ENCODE measurements around the gene TMEM120B.
"Not testable (repeated sequence)": the region's sequence is repeated elsewhere in the genome, so short reads cannot be mapped to it uniquely, and the experiment has no call there.

Gene TMEM120B

DNA sequence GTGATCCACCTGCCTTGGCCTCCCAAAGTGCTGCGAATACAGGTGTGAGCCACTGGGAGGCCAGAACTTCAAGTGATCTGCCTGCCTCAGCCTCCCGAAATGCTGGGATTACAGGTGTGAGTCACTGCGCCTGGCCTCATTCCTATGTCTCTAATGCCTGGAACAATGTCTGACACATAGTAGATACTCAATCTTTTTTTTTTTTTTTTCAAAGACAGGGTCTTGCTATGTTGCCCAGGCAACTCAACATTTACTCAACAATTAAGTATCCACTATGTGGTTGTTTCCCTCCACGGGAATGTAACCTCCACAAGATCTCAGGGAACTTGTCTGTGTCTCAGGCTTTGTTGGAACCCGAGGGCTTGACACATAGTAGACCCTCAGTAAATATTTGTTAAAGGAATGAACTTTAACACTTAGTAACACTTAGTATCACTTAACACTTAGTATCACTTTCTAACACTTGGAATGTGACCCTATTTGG lies 3.0 kb upstream of the TMEM120B start:
- DNase-seq: no peak

DNA sequence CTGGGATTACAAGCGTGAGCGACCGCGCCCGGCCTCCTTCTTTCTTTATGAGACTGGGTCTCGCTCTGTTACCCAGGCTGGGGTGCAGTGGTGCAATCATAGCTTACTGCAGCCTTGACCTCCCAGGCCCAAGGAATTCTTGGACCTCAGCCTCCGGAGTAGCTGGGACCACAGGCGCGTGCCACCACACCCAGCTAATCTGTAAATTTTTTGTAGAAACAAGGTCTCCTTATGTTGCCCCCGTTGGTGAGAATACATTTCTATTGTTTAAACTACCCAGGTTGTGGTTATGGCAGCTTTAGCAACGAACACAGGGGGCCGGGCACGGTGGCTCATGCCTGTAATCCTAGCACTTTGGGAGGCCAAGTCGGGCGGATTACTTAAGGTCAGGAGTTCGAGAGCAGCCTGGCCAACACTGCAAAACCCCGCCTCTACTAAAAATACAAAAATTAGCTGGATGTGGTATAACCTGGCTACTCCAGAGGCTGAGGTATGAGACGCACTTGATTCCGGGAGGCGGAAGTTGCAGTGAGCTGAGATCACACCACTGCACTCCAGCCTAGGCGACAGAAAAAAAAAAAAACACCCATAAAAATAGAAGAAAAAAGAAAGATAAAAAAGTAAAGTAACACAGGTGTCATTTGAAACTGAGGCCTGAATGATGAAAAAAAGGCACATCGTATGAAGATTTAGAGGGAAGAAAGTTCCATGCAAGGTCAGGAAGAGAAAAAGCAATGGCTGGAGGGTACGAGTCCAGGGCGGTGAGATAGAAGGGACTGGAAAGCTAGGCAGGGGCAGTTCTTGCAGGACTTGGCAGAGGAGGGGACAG lies 977 bp upstream of the TMEM120B start:
- DNase-seq: peak; percentile 32

DNA sequence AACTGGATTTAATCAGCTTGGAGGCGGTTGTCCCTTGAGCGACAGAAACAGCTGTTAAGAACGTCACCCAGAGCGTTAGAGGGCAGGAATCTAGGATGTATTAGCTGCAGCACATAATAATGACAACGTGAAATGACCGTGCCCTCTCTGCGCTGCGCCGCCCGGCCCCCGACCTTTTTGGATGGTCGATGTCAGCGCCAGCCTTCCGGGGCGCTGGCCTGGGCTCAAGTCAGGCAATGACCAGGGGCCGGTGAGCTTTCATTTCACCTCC lies 427 bp upstream of the TMEM120B start:
- DNase-seq: peak; percentile 33

DNA sequence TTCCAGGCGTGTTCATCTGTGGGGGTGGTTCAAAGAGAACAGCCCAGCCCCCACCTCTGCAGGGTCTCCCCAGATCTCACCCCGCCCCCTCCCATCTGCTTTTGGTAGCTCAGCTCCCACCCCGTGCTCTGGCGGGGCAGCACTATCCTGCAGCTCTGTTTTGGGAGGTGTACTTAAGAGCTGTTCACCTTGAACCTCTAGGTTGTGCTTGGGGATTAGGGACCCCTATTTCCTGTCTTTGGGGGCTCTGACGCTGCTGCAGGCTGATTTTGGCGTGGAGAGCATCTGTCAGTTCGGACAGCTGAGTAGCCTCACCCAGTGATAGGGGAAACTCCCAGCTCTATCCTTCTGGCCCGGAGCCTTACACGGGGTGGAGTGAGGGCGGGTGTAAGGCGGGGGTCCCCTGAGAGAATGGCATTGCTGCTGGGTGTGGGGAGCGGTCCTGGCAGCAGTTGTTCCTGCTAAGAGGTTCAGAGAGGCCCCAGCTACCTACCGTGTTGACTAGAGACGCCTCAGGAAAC lies 765 bp downstream of the TMEM120B start:
- no peak for DNase-seq

DNA sequence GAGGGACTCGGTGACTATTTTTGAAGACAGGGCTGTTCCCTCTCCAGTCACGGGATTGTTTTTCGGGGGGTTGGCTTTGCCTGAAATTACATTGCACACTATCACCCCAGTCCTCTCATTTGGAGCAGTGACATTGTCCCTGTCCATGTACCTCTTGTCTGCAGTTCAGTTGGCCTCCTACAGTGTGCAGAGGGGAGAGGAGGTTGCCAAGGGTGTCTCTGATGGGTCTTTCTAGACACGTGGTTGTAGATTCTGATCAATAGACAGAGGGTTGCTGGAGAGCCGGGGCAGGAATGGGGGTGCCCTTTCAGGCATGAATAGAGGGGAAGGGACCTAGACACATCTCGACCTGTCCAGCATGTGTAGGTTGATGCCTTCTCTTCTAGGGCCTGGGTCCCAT lies 1.2 kb downstream of the TMEM120B start:
- no peak for DNase-seq

DNA sequence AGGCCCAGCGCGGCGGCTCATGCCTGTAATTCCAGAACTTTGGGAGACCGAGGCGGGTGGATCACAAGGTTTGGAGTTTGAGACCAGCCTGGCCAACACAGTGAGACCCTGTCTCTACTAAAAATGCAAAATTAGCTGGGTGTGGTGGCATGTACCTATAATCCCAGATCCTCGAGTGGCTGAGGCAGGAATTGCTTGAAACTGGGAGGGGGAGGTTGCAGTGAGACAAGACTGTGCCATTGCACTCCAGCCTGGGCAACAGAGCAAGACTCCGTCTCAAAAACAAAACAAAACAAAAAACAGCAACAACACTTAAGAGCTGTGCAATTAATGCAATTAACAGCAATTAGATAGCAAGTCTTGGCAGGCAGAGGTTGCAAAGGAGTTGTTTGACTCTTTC lies 2.5 kb downstream of the TMEM120B start:
- DNase-seq: not testable (repeated sequence)

DNA sequence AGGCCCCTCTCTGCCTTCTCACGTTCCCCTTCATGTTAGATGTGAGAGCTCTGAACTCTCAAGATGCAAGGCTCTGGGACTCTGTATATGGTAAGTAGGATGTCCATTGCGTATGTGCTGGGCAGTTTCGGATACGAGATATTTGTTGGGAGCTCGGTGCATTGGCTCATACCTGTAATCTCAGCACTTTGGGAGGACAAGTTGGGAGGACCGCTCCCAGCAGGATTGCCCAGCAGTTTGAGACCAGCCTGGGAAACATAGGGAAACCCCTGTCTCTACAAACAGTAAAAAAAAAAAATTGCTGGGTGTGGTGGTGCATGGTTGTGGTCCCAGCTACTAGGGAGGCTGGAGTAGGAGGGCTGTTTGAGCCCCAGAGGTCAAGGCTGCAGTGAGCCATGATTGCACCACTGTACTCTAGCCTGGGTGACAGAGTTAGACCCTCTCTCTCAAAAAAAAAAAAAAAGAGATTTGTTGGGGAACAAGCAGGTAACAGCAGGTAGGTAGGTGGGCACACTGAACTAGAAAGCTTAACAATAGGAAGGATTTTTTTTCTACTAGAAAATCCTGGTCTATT lies 3.4 kb downstream of the TMEM120B start:
- no peak for DNase-seq

DNA sequence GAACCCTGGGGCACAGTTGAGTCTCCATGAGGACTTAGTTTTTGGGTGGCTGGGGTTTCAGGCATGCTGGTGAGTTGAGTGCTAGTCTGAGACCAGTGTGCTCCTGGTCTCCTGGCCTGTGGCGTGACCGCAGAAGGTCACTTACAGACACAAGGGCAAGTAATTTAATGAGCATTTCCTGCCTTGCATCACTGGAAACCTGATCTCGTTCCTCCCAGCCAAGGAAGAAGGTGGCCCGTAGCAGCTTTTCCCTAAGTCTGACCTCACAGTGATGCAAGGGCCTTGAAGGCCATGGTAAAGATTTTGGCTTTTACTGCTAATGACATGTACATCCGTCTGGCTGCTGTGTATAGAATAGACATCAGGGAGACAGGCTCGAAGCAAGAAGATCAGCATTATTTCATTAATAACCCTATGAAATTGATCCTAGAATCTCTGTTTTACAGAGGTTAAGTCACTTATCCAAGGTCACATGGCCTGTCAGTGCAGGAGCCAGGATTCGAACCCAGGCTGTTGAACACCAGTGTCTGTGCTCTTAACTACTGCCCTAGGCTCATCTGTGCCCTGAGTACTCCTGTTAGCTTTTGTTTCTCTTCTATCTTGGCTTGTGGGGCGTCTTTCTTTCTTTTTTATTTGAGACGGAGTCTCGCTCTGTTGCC lies 4.6 kb downstream of the TMEM120B start:
- no peak for DNase-seq

DNA sequence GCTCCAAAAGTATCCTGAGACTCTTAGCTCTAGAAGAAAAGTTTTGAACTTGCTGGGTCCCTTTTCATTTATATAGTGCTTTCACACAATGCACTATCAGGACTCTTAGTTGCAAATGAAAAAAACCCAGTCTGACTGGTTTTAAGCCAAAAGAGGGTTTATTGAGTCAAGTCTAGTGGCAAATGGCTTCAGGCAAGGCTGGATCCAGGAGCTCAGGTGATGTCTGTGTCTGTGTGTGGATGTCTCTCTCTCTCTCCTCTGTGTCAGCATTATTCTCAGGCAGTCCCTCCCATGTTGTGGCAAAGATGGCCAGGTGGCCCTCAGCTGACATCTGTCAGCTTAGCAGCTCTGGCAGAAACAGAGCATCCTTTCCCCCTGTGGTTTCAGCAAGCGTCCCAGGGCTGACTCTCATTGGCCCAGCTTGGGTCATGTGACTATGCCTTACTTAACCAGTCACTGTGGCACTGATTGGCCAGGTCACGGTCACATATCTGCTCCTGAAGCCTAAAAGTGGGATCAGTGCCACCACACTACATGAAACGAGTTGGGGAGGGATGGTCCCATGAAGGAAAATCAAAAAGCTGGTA lies 6.2 kb downstream of the TMEM120B start:
- DNase-seq: no peak

DNA sequence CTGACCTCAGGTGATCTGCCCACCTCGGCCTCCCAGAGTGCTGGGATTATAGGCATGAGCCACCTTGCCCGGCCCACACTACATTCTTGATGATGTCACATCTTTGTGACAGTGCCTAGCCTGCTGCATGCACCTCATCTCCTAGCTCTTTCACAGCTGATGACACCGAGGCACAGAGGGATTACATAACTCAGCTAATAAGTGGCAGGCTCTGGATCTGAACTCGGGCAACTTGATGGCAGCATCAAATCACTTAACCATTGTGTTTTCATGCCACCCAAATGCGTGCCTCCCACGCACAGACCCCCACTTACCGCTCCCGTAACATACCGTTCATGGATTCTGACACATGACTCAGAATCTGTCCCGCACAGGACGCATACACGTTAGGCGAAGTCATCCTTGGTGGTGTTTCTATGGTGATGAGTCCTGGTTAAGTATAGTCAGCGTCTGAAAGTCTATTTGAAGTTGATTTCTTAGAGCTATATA lies 7.4 kb downstream of the TMEM120B start:
- no peak for DNase-seq

DNA sequence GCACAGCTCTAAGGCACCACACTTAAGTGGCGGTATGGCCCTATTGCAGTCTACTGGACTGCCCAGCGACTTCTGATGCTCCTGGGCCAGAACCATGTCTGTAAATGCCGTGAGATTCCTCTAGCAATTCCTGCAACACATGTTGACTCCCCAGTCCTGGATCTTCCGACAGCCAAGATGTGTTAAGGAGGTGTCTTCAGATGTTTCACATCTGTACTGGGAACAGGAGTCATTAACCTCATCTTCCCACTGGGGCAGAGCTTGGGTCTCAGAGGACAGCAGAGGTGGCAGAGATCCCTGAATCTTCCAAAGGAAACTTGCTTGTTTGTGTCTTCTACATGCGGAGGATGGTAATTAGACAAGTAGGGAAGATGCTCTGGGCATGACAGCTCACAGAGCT lies 8.2 kb downstream of the TMEM120B start:
- DNase-seq: no peak

DNA sequence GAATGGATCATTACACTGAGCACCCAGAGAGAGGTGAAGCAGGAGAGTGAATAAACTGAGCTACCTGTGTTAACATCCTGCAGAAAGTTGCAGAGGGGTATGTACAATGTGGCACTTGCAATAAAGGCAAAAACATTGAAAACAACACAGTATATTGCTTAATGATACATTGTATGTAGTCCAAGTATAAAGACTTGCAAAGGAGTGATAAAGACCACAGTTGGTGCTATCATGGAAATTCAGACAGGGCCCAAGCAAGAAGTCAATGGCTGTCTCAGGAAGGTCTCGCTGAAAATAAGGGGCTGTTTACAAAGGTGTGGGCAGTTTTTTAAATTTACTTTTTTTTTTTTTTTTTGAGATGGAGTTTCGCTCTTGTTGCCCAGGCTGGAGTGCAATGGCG lies 10.0 kb downstream of the TMEM120B start:
- no peak for DNase-seq

DNA sequence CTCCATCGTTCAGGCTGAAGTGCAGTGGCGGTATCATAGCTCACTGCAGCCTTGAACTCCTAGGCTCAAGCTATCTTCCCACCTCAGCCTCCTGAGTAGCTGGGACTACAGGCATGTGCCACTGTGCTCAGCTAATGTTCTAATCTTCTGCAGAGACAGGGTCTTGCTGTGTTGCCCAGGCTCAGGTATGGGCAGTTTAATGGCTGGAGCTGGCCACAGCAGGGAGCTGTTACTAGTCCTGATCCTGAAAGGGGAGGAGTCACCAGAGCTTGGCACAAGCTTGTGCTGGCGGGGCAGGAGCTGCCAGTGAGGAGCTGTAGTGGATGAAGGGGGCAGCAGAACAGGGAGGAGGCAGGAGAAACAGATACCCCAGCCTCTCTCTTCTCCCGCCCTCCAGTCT lies 10.6 kb downstream of the TMEM120B start:
- no peak for DNase-seq

DNA sequence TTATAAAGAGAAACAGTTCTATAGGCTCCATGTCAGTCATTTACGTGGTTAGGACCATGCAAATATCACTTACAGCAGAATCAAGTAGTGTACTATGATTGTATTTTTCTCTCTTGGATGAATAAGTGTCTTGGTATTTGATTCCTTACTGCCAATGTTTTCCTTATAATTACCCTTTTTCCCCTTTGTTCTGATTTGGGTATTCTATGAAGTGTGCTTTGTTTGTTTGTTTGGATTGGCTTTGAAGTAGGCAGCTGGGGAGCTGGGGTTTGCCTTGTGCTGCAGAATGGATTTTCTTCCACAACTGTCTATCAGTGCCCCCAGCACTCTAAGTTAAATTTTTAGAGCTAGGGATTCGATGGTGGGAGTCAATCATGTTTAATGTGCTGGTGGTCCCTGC lies 12.4 kb downstream of the TMEM120B start:
- DNase-seq: no peak

DNA sequence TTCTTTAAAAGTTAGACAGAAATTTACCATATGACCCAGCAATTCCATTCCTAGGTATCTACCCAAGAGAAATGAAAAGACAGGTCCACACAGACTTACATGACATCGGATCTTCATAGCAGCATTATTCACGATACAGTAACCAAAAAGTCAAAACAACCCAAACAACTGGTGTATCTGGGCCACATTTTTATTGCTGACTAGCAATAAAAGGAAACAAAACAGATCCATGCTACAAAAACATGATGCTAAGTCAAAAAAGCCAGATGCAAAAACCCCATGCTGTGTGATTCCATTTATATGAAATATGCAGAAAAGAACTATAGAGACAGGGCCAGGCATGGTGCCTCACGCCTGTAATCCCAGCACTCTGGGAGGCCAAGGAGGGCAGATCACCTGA lies 12.9 kb downstream of the TMEM120B start:
- no peak for DNase-seq

DNA sequence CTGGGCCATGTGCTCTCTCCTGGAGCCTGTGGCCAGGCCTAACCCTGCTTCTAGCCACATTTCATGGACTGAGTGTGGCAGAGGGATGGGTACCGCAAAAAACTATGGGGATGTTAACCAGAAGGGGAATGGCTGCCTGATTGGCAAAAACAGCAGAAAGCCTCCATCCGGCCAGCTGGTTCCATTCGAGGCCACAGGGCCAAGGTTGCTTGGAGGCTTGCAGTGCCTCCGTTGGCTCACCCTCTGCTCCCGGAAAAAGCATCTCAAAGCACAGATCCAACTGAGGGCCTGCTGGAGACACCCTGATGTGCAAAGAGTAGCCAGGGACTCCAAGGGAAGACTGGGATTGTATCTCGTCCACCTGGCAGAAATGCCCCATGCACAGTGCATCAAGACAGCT lies 16.5 kb downstream of the TMEM120B start:
- DNase-seq: no peak

DNA sequence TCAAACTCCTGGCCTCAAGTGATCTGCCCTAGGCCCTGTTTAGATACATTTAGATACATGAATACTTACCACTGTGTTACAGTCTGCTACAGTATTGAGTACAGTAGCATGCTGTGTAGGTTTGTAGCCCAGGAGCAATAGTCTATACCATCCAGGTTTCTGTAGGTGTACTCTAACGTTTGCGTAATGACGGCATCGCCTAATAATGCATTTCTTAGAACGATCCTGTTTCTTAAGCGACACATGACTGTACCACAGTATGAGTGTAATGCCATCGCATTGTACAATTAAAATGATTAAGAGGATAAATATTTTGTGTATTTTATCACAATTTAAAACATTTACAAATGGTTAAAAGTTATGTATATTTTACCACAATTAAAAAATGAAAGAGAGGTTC lies 18.9 kb downstream of the TMEM120B start:
- no peak for DNase-seq

DNA sequence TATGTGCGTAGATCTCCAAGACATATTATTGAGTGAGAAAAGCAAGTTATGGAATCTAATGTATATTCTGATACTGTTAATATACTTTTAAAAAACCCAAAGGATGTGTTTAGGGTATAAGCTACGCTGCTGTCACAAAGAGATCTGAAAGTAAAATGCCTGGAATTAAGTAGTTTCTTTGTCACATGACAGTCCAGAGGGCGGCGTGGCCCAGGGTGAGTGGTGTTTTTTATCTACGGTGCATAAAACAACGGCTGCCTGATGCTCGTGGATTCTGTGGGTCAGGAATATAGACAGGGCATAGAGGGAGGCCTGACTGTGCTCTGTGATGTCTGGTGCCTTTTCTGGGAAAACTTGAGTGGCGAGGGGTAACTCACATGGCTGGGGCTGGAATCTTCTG lies 21.3 kb downstream of the TMEM120B start:
- no peak for DNase-seq

DNA sequence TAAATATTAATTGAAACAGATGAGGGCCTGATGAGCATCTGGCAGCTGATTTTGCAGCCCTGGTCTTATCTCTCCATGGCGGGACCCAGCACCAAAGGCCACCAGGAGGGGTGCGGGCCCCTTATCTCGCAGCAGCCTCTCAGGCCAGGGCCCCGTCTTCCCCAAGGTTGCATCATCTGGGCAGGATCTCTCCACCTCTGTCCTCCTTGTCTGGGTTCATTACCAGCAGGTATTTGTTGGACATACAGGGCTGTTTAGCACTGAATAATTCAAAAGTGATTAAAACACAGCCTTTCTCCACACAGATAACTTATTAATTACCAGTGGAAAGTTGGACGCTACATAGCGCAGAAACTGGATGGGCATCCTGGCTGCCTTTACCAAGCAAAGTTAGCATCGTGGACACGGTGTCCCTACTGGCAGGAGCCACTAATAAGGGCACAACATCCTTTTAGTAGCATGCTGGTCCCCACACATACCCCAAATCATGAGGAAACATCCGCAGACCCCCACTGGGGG lies 25.8 kb downstream of the TMEM120B start:
- DNase-seq: no peak

DNA sequence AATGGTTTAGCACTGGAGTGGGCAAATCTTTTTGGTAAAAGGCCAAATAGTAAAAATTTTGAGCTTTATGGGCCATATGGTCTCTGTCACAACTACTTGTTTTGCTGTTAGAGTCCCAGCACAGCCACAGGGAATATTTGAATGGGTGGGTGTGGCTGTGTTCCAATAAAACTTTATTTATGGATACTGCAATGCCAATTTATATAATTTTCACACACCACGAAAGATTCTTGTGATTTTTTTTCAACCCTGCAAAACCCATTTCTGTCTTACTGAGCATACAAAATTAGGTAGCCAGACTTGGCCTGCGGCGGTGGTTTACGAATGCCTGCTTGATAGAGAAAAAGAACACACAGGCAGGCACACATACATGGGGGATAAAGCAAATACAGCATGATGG lies 28.3 kb downstream of the TMEM120B start:
- DNase-seq: no peak

DNA sequence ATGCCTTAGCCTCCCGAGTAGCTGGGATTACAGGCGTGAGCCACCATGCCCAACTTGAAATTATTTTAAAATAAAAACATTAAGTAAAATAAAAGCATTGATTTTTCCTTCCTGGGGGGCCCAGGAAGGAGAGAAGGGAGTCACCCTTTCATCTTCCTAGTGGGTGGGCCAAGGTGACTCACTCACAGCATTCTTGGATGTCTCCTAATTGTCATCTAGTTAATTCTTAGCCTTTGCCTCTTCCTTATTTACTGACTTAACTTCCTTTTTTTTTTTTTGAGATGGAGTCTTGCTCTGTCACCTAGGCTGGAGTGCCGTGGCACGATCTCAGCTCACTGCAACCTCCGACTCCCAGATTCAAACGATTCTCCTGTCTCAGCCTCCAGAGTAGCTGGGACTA lies 29.2 kb downstream of the TMEM120B start:
- no peak for DNase-seq

DNA sequence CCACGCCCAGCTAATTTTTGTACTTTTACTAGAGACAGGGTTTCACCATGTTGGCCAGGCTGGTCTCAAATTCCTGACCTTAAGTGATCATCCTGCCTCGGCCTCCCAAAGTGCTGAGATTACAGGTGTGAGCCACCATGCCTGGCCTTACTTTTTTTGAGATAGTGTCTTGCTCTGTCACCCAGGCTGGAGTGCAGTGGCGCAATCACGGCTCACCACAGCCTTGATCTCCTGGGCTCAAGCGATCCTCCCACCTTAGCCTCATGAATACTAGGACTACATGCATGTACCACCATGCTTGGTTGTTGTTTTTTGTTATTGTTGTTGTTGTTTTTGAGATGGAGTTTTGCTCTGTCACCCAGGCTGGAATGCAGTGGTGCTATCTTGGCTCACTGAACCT lies 33.0 kb downstream of the TMEM120B start:
- DNase-seq: not testable (repeated sequence)

DNA sequence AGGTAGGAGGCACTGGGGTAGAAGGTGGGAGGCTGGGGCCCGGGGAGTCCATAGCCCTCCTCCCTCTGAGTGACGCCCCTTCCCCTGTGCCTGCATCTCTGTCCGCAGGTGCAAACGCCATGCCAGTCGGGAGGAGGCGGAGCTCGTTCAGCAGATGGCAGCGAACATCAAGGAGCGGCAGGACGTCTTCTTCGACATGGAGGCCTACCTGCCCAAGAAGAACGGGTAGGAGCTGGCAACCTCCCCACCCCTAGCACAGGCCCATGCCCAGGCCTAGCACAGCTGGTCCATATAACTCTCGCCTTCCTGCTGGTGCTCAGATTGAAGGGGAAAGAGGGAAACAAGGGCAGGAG lies 35.6 kb downstream of the TMEM120B start:
- no peak for DNase-seq

Measured in CD4-positive, alpha-beta T cell treated with Interleukin-12 subunit alpha and Interleukin-12 subunit beta, for 1 hour (primary cell).